HepG2 (cell line): Measurements from ENCODE around the gene CACNA1F. TPM values are rescaled to one million over a fixed set of nuclear protein-coding genes. Genes with fewer than 3 reads are reported as not detected.

Experiments used
- ARNT ChIP-seq: fragments of 450-650 bp; IDR thresholded peaks from 2 replicates; pipeline ENCODE4 v1.6.1; 2017
- GATAD1 ChIP-seq: IDR thresholded peaks from 2 replicates; pipeline ENCODE4 v1.6.1; 2016; ENCODE audit warnings: missing genetic modification reagents, missing compliant biosample characterization
- HOXA3 ChIP-seq: sonication (generic); formaldehyde crosslinking; IDR thresholded peaks from 2 replicates; pipeline ENCODE4 v1.5.0; 2020; ENCODE audit warnings: missing genetic modification reagents
- NFYB ChIP-seq: sonication (generic); formaldehyde crosslinking; IDR thresholded peaks from 2 replicates; pipeline ENCODE4 v1.4.0; 2020; ENCODE audit warnings: missing genetic modification reagents
- RXRA ChIP-seq: sonication (generic); formaldehyde crosslinking; IDR thresholded peaks from 2 replicates; pipeline ENCODE4 v1.5.1; 2020; ENCODE audit warnings: missing genetic modification reagents
- STAT5B ChIP-seq: sonication (generic); formaldehyde crosslinking; IDR thresholded peaks from 2 replicates; pipeline ENCODE4 v1.4.0; 2020; ENCODE audit warnings: missing genetic modification reagents
- TRIM22 ChIP-seq: fragments of 450-650 bp; IDR thresholded peaks from 2 replicates; pipeline ENCODE4 v1.6.1; 2017
- ZFX ChIP-seq: sonication (generic); formaldehyde crosslinking; IDR thresholded peaks from 2 replicates; pipeline ENCODE4 v1.4.0; 2020; ENCODE audit warnings: mild to moderate bottlenecking, low read depth, missing genetic modification reagents, moderate library complexity
- ZNF124 ChIP-seq: sonication (generic); formaldehyde crosslinking; IDR thresholded peaks from 2 replicates; pipeline ENCODE4 v1.4.0; 2020; ENCODE audit warnings: missing genetic modification reagents
- ZNF331 ChIP-seq: sonication (generic); formaldehyde crosslinking; IDR thresholded peaks from 2 replicates; pipeline ENCODE4 v1.4.0; 2020; ENCODE audit warnings: missing genetic modification reagents
- ZNF569 ChIP-seq: sonication (generic); formaldehyde crosslinking; IDR thresholded peaks from 2 replicates; pipeline ENCODE4 v1.5.0; 2020; ENCODE audit warnings: mild to moderate bottlenecking, missing genetic modification reagents, moderate library complexity, borderline replicate concordance
- ZNF782 ChIP-seq: sonication (generic); formaldehyde crosslinking; IDR thresholded peaks from 2 replicates; pipeline ENCODE4 v1.4.0; 2020; ENCODE audit warnings: missing genetic modification reagents, mild to moderate bottlenecking, borderline replicate concordance
- ZNF784 ChIP-seq: sonication (generic); formaldehyde crosslinking; IDR thresholded peaks from 2 replicates; pipeline ENCODE4 v1.5.1; 2020; ENCODE audit warnings: missing genetic modification reagents, mild to moderate bottlenecking, borderline replicate concordance
- polyA plus RNA-seq, 8 experiments: library from polyadenylated mRNA; depleted of rRNA in 3 of 8; stranded (reverse) in 7 of 8; unstranded in 1 of 8; fragments of >200 nt; fragmentation: Illumina TruSeq in 4 of 8; extraction: Trizol in 4 of 8; gene quantifications; 2 replicates each; pipeline versions ENCODE4 v1.2.1 to v1.2.3, GENCODE V29; 2011 to 2016; ENCODE audit warnings: low read depth in 4 of 8, missing spikeins in 1 of 8, mixed read lengths in 1 of 8; ENCODE audit not compliant: insufficient read depth in 1 of 8
- total RNA-seq, 5 experiments: library from RNA; depleted of rRNA; stranded (reverse); fragments of >200 nt; fragmentation: Illumina TruSeq; extraction: Trizol; gene quantifications; 2 replicates each; pipeline ENCODE4 v1.2.3, GENCODE V29; 2016; ENCODE audit warnings: low read depth in 1 of 5
- TF ChIP-seq, protein P1 (sequence below): sonication (generic); formaldehyde crosslinking; IDR thresholded peaks from 2 replicates; pipeline ENCODE4 v1.8.1; 2023; ENCODE audit warnings: mild to moderate bottlenecking, missing genetic modification reagents
- TF ChIP-seq, protein P2 (sequence below): sonication (generic); formaldehyde crosslinking; IDR thresholded peaks from 2 replicates; pipeline ENCODE4 v1.5.1; 2020; ENCODE audit warnings: mild to moderate bottlenecking, missing genetic modification reagents, moderate library complexity
- TF ChIP-seq, protein P3 (sequence below): sonication (generic); formaldehyde crosslinking; conservative IDR thresholded peaks from 2 replicates; pipeline ENCODE4 v1.5.0; 2020; ENCODE audit warnings: missing genetic modification reagents

The CACNA1F gene
- total and polyA plus RNA-seq, 2 of the 13 experiments (the other 11 are each of a cell fraction or from before 2014, with no cell fraction given), result 0.03 TPM; not detected in 1

DNA sequence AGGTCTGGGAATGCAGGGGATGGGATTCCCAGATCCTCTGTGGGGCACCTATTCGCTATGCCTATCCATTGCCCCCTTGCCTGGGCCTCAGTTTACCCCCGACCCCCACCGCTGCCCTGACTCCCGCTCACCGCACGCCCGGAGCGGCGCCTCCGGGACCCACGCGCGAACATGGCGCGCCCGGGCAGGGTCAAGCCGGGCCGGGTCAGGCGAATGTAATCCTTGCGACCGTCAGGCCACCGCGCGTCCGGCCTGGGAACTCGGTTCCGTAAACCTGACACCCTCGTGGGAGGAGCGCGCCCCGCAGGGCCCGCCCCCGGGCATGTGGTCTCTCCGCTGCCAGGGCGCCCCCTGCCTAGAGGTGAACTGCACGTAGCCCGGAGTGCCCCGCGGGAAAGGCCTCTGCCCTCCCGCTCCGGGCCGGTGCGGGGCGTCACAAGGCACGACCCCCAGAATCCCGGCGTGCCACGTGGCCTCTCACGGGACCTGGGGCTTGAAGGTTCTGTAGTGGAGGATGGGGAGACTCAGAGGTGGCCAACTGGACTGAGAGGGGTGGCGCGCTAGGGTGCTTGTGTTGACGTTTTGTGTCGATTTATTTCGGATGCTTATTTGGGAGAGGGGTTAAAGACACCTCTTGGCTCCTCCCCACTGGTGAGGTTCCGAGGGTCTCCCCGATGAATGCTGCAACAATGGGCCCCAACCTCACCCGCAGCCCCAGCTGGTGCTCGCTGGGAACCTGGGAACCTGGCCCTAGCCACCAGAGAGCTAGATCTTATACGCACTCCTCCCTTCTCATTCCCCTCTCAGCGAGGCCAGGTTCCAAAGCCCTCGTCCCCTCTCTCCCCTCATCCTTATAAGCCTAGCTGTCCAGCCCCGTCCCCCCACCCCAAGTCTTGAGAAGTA, 46.8 kb downstream of the CACNA1F start, which contains the start of gene PRICKLE3 (continued):
- TF ChIP-seq, protein P1, sequence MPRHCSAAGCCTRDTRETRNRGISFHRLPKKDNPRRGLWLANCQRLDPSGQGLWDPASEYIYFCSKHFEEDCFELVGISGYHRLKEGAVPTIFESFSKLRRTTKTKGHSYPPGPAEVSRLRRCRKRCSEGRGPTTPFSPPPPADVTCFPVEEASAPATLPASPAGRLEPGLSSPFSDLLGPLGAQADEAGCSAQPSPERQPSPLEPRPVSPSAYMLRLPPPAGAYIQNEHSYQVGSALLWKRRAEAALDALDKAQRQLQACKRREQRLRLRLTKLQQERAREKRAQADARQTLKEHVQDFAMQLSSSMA (CRISPR knock-in tag), result no peak
- no peak for TF ChIP-seq ZNF569 (CRISPR knock-in tag)
- TF ChIP-seq NFYB (CRISPR knock-in tag), result no peak
- no peak for TF ChIP-seq ZNF124
- TF ChIP-seq, protein P2, sequence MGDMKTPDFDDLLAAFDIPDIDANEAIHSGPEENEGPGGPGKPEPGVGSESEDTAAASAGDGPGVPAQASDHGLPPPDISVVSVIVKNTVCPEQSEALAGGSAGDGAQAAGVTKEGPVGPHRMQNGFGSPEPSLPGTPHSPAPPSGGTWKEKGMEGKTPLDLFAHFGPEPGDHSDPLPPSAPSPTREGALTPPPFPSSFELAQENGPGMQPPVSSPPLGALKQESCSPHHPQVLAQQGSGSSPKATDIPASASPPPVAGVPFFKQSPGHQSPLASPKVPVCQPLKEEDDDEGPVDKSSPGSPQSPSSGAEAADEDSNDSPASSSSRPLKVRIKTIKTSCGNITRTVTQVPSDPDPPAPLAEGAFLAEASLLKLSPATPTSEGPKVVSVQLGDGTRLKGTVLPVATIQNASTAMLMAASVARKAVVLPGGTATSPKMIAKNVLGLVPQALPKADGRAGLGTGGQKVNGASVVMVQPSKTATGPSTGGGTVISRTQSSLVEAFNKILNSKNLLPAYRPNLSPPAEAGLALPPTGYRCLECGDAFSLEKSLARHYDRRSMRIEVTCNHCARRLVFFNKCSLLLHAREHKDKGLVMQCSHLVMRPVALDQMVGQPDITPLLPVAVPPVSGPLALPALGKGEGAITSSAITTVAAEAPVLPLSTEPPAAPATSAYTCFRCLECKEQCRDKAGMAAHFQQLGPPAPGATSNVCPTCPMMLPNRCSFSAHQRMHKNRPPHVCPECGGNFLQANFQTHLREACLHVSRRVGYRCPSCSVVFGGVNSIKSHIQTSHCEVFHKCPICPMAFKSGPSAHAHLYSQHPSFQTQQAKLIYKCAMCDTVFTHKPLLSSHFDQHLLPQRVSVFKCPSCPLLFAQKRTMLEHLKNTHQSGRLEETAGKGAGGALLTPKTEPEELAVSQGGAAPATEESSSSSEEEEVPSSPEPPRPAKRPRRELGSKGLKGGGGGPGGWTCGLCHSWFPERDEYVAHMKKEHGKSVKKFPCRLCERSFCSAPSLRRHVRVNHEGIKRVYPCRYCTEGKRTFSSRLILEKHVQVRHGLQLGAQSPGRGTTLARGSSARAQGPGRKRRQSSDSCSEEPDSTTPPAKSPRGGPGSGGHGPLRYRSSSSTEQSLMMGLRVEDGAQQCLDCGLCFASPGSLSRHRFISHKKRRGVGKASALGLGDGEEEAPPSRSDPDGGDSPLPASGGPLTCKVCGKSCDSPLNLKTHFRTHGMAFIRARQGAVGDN, result peak; percentile 90
- TF ChIP-seq TRIM22, result no peak
- peak; percentile 39; the same call in 1 of the 2 replicates for TF ChIP-seq ZNF331 (CRISPR knock-in tag)
- no peak for TF ChIP-seq ARNT
- peak; percentile 65 for TF ChIP-seq RXRA (CRISPR knock-in tag)
- peak; percentile 54; the same call in 1 of the 2 replicates for TF ChIP-seq GATAD1 (CRISPR knock-in tag)
- TF ChIP-seq HOXA3 (CRISPR knock-in tag), result peak; percentile 70
- TF ChIP-seq ZNF782 (CRISPR knock-in tag), result no peak
- no peak for TF ChIP-seq ZNF784
- TF ChIP-seq ZFX (CRISPR knock-in tag), result peak; percentile 61; the same call in 1 of the 2 replicates
- TF ChIP-seq STAT5B, result no peak
- TF ChIP-seq, protein P3, sequence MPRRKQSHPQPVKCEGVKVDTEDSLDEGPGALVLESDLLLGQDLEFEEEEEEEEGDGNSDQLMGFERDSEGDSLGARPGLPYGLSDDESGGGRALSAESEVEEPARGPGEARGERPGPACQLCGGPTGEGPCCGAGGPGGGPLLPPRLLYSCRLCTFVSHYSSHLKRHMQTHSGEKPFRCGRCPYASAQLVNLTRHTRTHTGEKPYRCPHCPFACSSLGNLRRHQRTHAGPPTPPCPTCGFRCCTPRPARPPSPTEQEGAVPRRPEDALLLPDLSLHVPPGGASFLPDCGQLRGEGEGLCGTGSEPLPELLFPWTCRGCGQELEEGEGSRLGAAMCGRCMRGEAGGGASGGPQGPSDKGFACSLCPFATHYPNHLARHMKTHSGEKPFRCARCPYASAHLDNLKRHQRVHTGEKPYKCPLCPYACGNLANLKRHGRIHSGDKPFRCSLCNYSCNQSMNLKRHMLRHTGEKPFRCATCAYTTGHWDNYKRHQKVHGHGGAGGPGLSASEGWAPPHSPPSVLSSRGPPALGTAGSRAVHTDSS (CRISPR knock-in tag), result 0 out of 2 replicates have a peak, but pooled peaks have one; percentile 66
